ENCODE results near the gene AP1M1. TPM values are rescaled to one million over a fixed set of nuclear protein-coding genes. Genes with fewer than 3 reads are reported as not detected.

Gene AP1M1
- total RNA-seq, 2 donors from 2014 or later: 20.0 to 24.4 TPM

- Histone ChIP-seq H3K9me3 (no peaks in the 10 kb centered on the region), H3K36me3 (no peaks in the 10 kb centered on the region), H3K4me1 (no peaks in the 10 kb centered on the region), H3K27ac (no peak overlapping the region), H3K4me3 (no peak overlapping the region), H3K27me3 (no peaks in the 10 kb centered on the region), H3K9ac (ENCODE audit: low read depth in 2 of 2, low read length in 2 of 2) (no peak overlapping the region)
- no peak for TF ChIP-seq CTCF (IDR thresholded peaks at IDR 0.05)
- intact Hi-C loops (cut with DNase I): no loop called here
- DNase-seq: no peak
Measured at GRCh38 chr19:16260160-16260811, 62.6 kb downstream of the AP1M1 start.

GRCh38 chr19:16260812-16261161, 63.1 kb downstream of the AP1M1 start:
- no peak for TF ChIP-seq CTCF (IDR thresholded peaks at IDR 0.05)
- no peak for DNase-seq
- Histone ChIP-seq H3K9me3 (no peaks in the 10 kb centered on the region), H3K27me3 (no peaks in the 10 kb centered on the region), H3K4me1 (no peaks in the 10 kb centered on the region), H3K36me3 (no peaks in the 10 kb centered on the region), H3K27ac (no peak overlapping the region), H3K4me3 (no peak overlapping the region), H3K9ac (ENCODE audit: low read depth in 2 of 2, low read length in 2 of 2) (no peak overlapping the region)
- intact Hi-C loops (cut with DNase I): no loop called here

- Histone ChIP-seq H3K4me3 (no peak overlapping the region), H3K9me3 (no peaks in the 10 kb centered on the region), H3K36me3 (no peaks in the 10 kb centered on the region), H3K27ac (no peak overlapping the region), H3K27me3 (no peaks in the 10 kb centered on the region), H3K4me1 (no peaks in the 10 kb centered on the region), H3K9ac (ENCODE audit: low read depth in 2 of 2, low read length in 2 of 2) (no peak overlapping the region)
- DNase-seq: no peak
- intact Hi-C loops (cut with DNase I): no loop called here
- TF ChIP-seq CTCF (IDR thresholded peaks at IDR 0.05): no peak
Measured at GRCh38 chr19:16261584-16262368, 64.1 kb downstream of the AP1M1 start.

GRCh38 chr19:16262618-16263017, 64.9 kb downstream of the AP1M1 start:
- intact Hi-C loops (cut with DNase I): no loop called here
- Histone ChIP-seq H3K9me3 (no peaks in the 10 kb centered on the region), H3K27me3 (no peaks in the 10 kb centered on the region), H3K9ac (ENCODE audit: low read depth in 2 of 2, low read length in 2 of 2) (no peak overlapping the region), H3K4me3 (no peak overlapping the region), H3K27ac (no peak overlapping the region), H3K36me3 (no peaks in the 10 kb centered on the region), H3K4me1 (no peaks in the 10 kb centered on the region)
- no peak for TF ChIP-seq CTCF (IDR thresholded peaks at IDR 0.05)
- DNase-seq: peak; percentile 72

- intact Hi-C loops (cut with DNase I): no loop called here
- Histone ChIP-seq H3K4me1 (no peaks in the 10 kb centered on the region), H3K9ac (ENCODE audit: low read depth in 2 of 2, low read length in 2 of 2) (no peak overlapping the region), H3K4me3 (no peak overlapping the region), H3K9me3 (no peaks in the 10 kb centered on the region), H3K27me3 (no peaks in the 10 kb centered on the region), H3K36me3 (no peaks in the 10 kb centered on the region), H3K27ac (no peak overlapping the region)
- no peak for TF ChIP-seq CTCF (IDR thresholded peaks at IDR 0.05)
- no peak for DNase-seq
Measured at GRCh38 chr19:16263141-16263761, 65.5 kb downstream of the AP1M1 start.

Measured in colonic mucosa (tissue), 4 donors.